ENCODE data around the gene SLC17A5. TPM values are rescaled to one million over a fixed set of nuclear protein-coding genes. Genes with fewer than 3 reads are reported as not detected.
"Not testable (repeated sequence)": the region's sequence is repeated elsewhere in the genome, so short reads cannot be mapped to it uniquely, and the experiment has no call there.

The SLC17A5 gene
- total and polyA plus RNA-seq, 2 donors (not counting 3 experiments of a cell fraction or from before 2014, with no cell fraction given) = 15.2 to 18.7 TPM

GRCh38 chr6:73688351-73688750, 34.6 kb upstream of the SLC17A5 start:
- TF ChIP-seq MYC (IDR thresholded peaks at IDR 0.05; ENCODE audit: low read depth, low read length) = no peak
- TF ChIP-seq POLR2AphosphoS5 (IDR thresholded peaks at IDR 0.05; ENCODE audit: insufficient read depth, low read depth, low read length) = no peak
- TF ChIP-seq FOS (IDR thresholded peaks at IDR 0.05; ENCODE audit: borderline replicate concordance, insufficient read depth, low read length) = no peak
- TF ChIP-seq MAX (IDR thresholded peaks at IDR 0.05; ENCODE audit: insufficient read depth, insufficient read length) = no peak
- TF ChIP-seq GATA2 (IDR thresholded peaks at IDR 0.05; ENCODE audit: insufficient read depth, insufficient read length, low read depth, low read length) = no peak
- no peak for TF ChIP-seq JUN (IDR thresholded peaks at IDR 0.05; ENCODE audit: borderline replicate concordance, insufficient read depth, insufficient read length, low read depth)
- no peak for TF ChIP-seq POLR2A (IDR thresholded peaks at IDR 0.05; ENCODE audit: low read depth, low read length)
- no peak for TF ChIP-seq EZH2 (IDR thresholded peaks at IDR 0.05; ENCODE audit: borderline replicate concordance, low read depth, low read length, severe bottlenecking)
- intact Hi-C loops (cut with micrococcal nuclease) = no loop called here
- no peaks in the 10 kb centered on the region for H3K36me3 ChIP-seq (ENCODE audit: control insufficient read depth in 2 of 2, extremely low read depth in 1 of 2, insufficient read depth in 2 of 2, low read length in 2 of 2)
- no peak overlapping the region for H3K4me2 ChIP-seq (ENCODE audit: insufficient read depth, low read length)
- no peaks in the 10 kb centered on the region for H3K27me3 ChIP-seq (ENCODE audit: control insufficient read depth in 2 of 2, insufficient read depth in 2 of 2, low read length in 2 of 2)
- H3K79me2 ChIP-seq (ENCODE audit: control insufficient read depth, insufficient read depth, low read length) = no peaks in the 10 kb centered on the region
- no peak for FAIRE-seq
- H3K4me1 ChIP-seq (ENCODE audit: control insufficient read depth, extremely low read depth, insufficient read depth, low read length) = no peaks in the 10 kb centered on the region
- no peaks in the 10 kb centered on the region for H3K9me3 ChIP-seq (replicated peaks; ENCODE audit: control insufficient read depth, insufficient read depth, low read length)
- no peaks in the 10 kb centered on the region for H4K20me1 ChIP-seq (replicated peaks; ENCODE audit: control insufficient read depth, extremely low read depth, insufficient read depth, low read length)
- H2AFZ ChIP-seq (ENCODE audit: low read depth, low read length) = no peak overlapping the region
- ChIA-PET POLR2A (no interaction called here), CTCF (interaction anchor here (0.6 to 2.4 kb wide), 4 partner anchors 13 to 51 kb away, joined by 3 to 19 read pairs (median 9); no protein-coding TSS in a partner anchor)
- no peaks in the 10 kb centered on the region for H3K9me1 ChIP-seq (replicated peaks; ENCODE audit: control insufficient read depth, extremely low read depth, insufficient read depth, low read length)
- BruUV-seq (replicated peaks) = no TSS peak
- no peak for DNase-seq (ENCODE audit: low read depth, low spot score)
- dilution Hi-C loops (cut with MboI; ENCODE audit: extremely low pct_ligation_motif_present, low sequenced_read_pairs) = no loop called here
- H3K4me3 ChIP-seq (replicated peaks in 1 of 3; ENCODE audit: insufficient read depth in 1 of 3, low read depth in 1 of 3, low read length in 3 of 3) = no peak overlapping the region
- no peak overlapping the region for H3K9ac ChIP-seq (replicated peaks; ENCODE audit: extremely low read depth, insufficient read depth, low read length)
- no peak overlapping the region for H3K27ac ChIP-seq (ENCODE audit: insufficient read depth, low read depth, low read length)

- CTCF ChIA-PET = interaction anchor here (1.2 kb wide), 1 partner anchor 49 kb away, joined by 6 read pairs; no protein-coding TSS in a partner anchor
Observed at GRCh38 chr6:73683574-73683973, 29.8 kb upstream of the SLC17A5 start.

More at GRCh38 chr6:73683574-73683973, 29.8 kb upstream of the SLC17A5 start:
- BruUV-seq (replicated peaks); intact Hi-C loops (cut with micrococcal nuclease); H3K27ac ChIP-seq (ENCODE audit: insufficient read depth, low read depth, low read length); H3K27me3 ChIP-seq (ENCODE audit: control insufficient read depth in 2 of 2, insufficient read depth in 2 of 2, low read length in 2 of 2); H3K9me1 ChIP-seq (replicated peaks; ENCODE audit: control insufficient read depth, extremely low read depth, insufficient read depth, low read length); dilution Hi-C loops (cut with MboI; ENCODE audit: extremely low pct_ligation_motif_present, low sequenced_read_pairs); H3K79me2 ChIP-seq (ENCODE audit: control insufficient read depth, insufficient read depth, low read length); H3K4me1 ChIP-seq (ENCODE audit: control insufficient read depth, extremely low read depth, insufficient read depth, low read length); H3K4me2 ChIP-seq (ENCODE audit: insufficient read depth, low read length); FAIRE-seq; H3K36me3 ChIP-seq (ENCODE audit: control insufficient read depth in 2 of 2, extremely low read depth in 1 of 2, insufficient read depth in 2 of 2, low read length in 2 of 2); POLR2A ChIA-PET; H3K4me3 ChIP-seq (replicated peaks in 1 of 3; ENCODE audit: insufficient read depth in 1 of 3, low read depth in 1 of 3, low read length in 3 of 3); DNase-seq (ENCODE audit: low read depth, low spot score); H3K9me3 ChIP-seq (replicated peaks; ENCODE audit: control insufficient read depth, insufficient read depth, low read length); H2AFZ ChIP-seq (ENCODE audit: low read depth, low read length); H3K9ac ChIP-seq (replicated peaks; ENCODE audit: extremely low read depth, insufficient read depth, low read length); H4K20me1 ChIP-seq (replicated peaks; ENCODE audit: control insufficient read depth, extremely low read depth, insufficient read depth, low read length): not testable (repeated sequence)
